Measurements from ENCODE around the gene PPEF2. TPM values are rescaled to one million over a fixed set of nuclear protein-coding genes. Genes with fewer than 3 reads are reported as not detected.

Gene PPEF2
- total and polyA plus RNA-seq, 10 of the 15 experiments (the other 5 are each of a cell fraction or from before 2014, with no cell fraction given): not detected

DNA sequence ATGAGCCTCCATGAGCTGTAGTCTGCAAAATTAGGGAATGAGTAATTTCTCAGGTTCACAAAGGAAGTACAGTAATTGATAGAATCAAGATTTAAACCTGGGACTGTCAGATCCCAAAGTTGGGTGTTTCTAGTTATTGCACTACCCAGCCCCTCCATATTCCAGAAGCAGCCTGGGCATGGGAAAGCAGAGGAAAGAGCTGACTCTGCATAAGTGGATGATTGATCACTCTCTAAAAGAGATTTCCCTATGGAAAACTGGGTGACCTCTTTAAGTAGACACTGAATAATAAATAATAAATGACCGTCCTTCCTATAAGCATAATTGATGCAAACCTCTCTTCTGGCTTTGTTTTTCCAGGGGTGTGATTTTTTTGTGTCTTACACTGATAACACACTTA is 33.4 kb upstream of the PPEF2 start (continued):
- TF ChIP-seq ZNF592 (IDR thresholded peaks at IDR 0.05) (no peak), ZBTB40 (IDR thresholded peaks at IDR 0.05; ENCODE audit: borderline replicate concordance) (no peak), ZNF24 (IDR thresholded peaks at IDR 0.05) (no peak)
- TF ChIP-seq, protein P1, sequence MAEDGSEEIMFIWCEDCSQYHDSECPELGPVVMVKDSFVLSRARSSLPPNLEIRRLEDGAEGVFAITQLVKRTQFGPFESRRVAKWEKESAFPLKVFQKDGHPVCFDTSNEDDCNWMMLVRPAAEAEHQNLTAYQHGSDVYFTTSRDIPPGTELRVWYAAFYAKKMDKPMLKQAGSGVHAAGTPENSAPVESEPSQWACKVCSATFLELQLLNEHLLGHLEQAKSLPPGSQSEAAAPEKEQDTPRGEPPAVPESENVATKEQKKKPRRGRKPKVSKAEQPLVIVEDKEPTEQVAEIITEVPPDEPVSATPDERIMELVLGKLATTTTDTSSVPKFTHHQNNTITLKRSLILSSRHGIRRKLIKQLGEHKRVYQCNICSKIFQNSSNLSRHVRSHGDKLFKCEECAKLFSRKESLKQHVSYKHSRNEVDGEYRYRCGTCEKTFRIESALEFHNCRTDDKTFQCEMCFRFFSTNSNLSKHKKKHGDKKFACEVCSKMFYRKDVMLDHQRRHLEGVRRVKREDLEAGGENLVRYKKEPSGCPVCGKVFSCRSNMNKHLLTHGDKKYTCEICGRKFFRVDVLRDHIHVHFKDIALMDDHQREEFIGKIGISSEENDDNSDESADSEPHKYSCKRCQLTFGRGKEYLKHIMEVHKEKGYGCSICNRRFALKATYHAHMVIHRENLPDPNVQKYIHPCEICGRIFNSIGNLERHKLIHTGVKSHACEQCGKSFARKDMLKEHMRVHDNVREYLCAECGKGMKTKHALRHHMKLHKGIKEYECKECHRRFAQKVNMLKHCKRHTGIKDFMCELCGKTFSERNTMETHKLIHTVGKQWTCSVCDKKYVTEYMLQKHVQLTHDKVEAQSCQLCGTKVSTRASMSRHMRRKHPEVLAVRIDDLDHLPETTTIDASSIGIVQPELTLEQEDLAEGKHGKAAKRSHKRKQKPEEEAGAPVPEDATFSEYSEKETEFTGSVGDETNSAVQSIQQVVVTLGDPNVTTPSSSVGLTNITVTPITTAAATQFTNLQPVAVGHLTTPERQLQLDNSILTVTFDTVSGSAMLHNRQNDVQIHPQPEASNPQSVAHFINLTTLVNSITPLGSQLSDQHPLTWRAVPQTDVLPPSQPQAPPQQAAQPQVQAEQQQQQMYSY (CRISPR knock-in tag; IDR thresholded peaks at IDR 0.05): no peak

Data from GM12878 (cell line).